KOPT-K1 (cell line): Measurements from ENCODE around the gene MMS22L.

Experiments
- H3K27ac ChIP-seq: fragments of 200-600 bp; sonication (generic); 2 replicates; pipeline ENCODE4 v1.5.1; 2016; ENCODE audit warnings: antibody characterized with exemption, mild to moderate bottlenecking, low read depth, low read length; ENCODE audit not compliant: poor library complexity, severe bottlenecking
- H3K36me3 ChIP-seq: fragments of 200-600 bp; sonication (generic); 2 replicates; pipeline ENCODE4 v1.5.1; 2017; ENCODE audit warnings: antibody characterized with exemption, mild to moderate bottlenecking, low read length, moderate library complexity; ENCODE audit not compliant: insufficient read depth
- H3K9me3 ChIP-seq: fragments of 200-600 bp; sonication (generic); 2 replicates; pipeline ENCODE4 v1.5.1; 2017; ENCODE audit warnings: antibody characterized with exemption, low read length, mild to moderate bottlenecking; ENCODE audit not compliant: insufficient read depth, poor library complexity, severe bottlenecking

MMS22L gene

GRCh38 chr6:97282726-97283617, at the start of gene MMS22L:
Gene MMS22L (minus strand): TSS chr6:97283216. CDS start chr6:97282477, 739 bp downstream.
- Histone ChIP-seq H3K9me3 (no peaks in the 10 kb centered on the region), H3K36me3 (peaks cover 40% of the 10 kb centered on the region), H3K27ac (peak within 1 kb of the TSS; percentile 97)

- H3K9me3 ChIP-seq: no peaks in the 10 kb centered on the region
- no peak overlapping the region for H3K27ac ChIP-seq
- H3K36me3 ChIP-seq: no peaks in the 10 kb centered on the region
Observed at GRCh38 chr6:97322811-97323210, 39.8 kb upstream of the MMS22L start.

GRCh38 chr6:97322226-97322625, 39.2 kb upstream of the MMS22L start:
- no peaks in the 10 kb centered on the region for H3K9me3 ChIP-seq
- no peaks in the 10 kb centered on the region for H3K36me3 ChIP-seq
- no peak overlapping the region for H3K27ac ChIP-seq

GRCh38 chr6:97316978-97317377, 34.0 kb upstream of the MMS22L start:
- H3K9me3 ChIP-seq: no peaks in the 10 kb centered on the region
- no peaks in the 10 kb centered on the region for H3K36me3 ChIP-seq
- no peak overlapping the region for H3K27ac ChIP-seq

- H3K9me3 ChIP-seq: no peaks in the 10 kb centered on the region
- H3K36me3 ChIP-seq: no peaks in the 10 kb centered on the region
- no peak overlapping the region for H3K27ac ChIP-seq
Observed at GRCh38 chr6:97312241-97312640, 29.2 kb upstream of the MMS22L start.

- Histone ChIP-seq H3K36me3 (no peaks in the 10 kb centered on the region), H3K27ac (no peak overlapping the region), H3K9me3 (no peaks in the 10 kb centered on the region)
Observed at GRCh38 chr6:97306544-97307320, 23.7 kb upstream of the MMS22L start.

- H3K9me3 ChIP-seq: no peaks in the 10 kb centered on the region
- H3K27ac ChIP-seq: no peak overlapping the region
- no peaks in the 10 kb centered on the region for H3K36me3 ChIP-seq
Observed at GRCh38 chr6:97305414-97306066, 22.5 kb upstream of the MMS22L start.

GRCh38 chr6:97304701-97305100, 21.7 kb upstream of the MMS22L start:
- Histone ChIP-seq H3K36me3 (no peaks in the 10 kb centered on the region), H3K9me3 (no peaks in the 10 kb centered on the region), H3K27ac (no peak overlapping the region)

GRCh38 chr6:97294451-97294850, 11.4 kb upstream of the MMS22L start:
- peaks cover 10% of the 10 kb centered on the region for H3K9me3 ChIP-seq

GRCh38 chr6:97293198-97293696, 10.2 kb upstream of the MMS22L start:
- Histone ChIP-seq H3K36me3 (no peaks in the 10 kb centered on the region), H3K27ac (no peak overlapping the region), H3K9me3 (peaks cover 21% of the 10 kb centered on the region)

More at GRCh38 chr6:97294451-97294850, 11.4 kb upstream of the MMS22L start:
- Histone ChIP-seq H3K36me3 (no peaks in the 10 kb centered on the region), H3K27ac (no peak overlapping the region)

- H3K36me3 ChIP-seq: no peaks in the 10 kb centered on the region
- no peak overlapping the region for H3K27ac ChIP-seq
Observed at GRCh38 chr6:97292671-97293070, 9.7 kb upstream of the MMS22L start.

GRCh38 chr6:97291896-97292295, 8.9 kb upstream of the MMS22L start:
- H3K9me3 ChIP-seq: peaks cover 21% of the 10 kb centered on the region
- H3K36me3 ChIP-seq: no peaks in the 10 kb centered on the region
- H3K27ac ChIP-seq: no peak overlapping the region

More at GRCh38 chr6:97292671-97293070, 9.7 kb upstream of the MMS22L start:
- peaks cover 21% of the 10 kb centered on the region for H3K9me3 ChIP-seq

GRCh38 chr6:97289332-97289731, 6.3 kb upstream of the MMS22L start:
- H3K36me3 ChIP-seq: no peaks in the 10 kb centered on the region
- H3K9me3 ChIP-seq: peaks cover 18% of the 10 kb centered on the region
- H3K27ac ChIP-seq: no peak overlapping the region

- H3K27ac ChIP-seq: no peak overlapping the region
- peaks cover 15% of the 10 kb centered on the region for H3K9me3 ChIP-seq
- no peaks in the 10 kb centered on the region for H3K36me3 ChIP-seq
Observed at GRCh38 chr6:97288188-97288587, 5.2 kb upstream of the MMS22L start.

- H3K9me3 ChIP-seq: no peaks in the 10 kb centered on the region
- H3K36me3 ChIP-seq: peaks cover 47% of the 10 kb centered on the region
- H3K27ac ChIP-seq: peak overlapping the region; percentile 97
Observed at GRCh38 chr6:97282238-97282725, 734 bp downstream of the MMS22L start.
